ENCODE data around the gene SEZ6L2.
"Not testable (repeated sequence)": the region's sequence is repeated elsewhere in the genome, so short reads cannot be mapped to it uniquely, and the experiment has no call there.

Gene SEZ6L2

DNA sequence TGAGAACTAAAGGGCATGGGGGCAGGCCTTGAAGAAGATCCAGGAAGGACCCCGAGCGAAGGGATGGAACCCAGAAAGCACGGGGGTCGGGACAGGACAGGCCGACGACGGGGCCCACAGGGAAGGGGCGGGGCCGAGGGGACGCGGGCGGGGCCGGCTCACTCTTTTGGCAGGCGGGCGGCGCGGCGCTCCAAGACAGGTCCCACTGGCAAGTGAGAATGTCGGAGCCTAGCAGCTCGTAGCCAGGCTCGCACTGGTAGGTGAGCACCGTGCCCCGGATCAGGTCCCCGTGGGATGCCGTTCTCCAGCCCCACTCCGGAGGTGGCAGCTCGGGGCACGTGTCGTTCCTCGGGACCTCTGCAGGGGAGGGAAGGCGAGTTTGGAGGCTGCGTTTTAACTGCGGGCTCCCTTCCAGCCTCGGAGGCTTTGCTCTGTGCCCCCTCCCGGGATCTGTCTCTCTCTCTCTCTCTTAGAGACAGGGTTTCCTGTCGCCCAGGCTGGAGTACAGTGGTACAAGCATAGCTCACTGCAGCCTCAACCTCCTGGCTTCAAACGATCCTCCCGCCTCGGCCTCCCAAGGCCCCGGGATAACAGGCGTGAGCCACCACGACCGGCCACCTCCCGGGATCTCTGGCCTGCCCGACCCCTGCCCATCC lies 22.6 kb downstream of the SEZ6L2 start:
- no peak for DNase-seq (ENCODE audit: extremely low read depth, insufficient read length)
- H3K27me3 ChIP-seq (replicated peaks; ENCODE audit: control insufficient read depth, insufficient read depth, low read length): no peaks in the 10 kb centered on the region; the same call in none of the 2 replicates
- no peaks in the 10 kb centered on the region for H3K36me3 ChIP-seq (ENCODE audit: control insufficient read depth, insufficient read depth, low read length)
- H3K4me3 ChIP-seq (replicated peaks; ENCODE audit: low read depth, low read length): no peak overlapping the region
- TF ChIP-seq, protein P1, sequence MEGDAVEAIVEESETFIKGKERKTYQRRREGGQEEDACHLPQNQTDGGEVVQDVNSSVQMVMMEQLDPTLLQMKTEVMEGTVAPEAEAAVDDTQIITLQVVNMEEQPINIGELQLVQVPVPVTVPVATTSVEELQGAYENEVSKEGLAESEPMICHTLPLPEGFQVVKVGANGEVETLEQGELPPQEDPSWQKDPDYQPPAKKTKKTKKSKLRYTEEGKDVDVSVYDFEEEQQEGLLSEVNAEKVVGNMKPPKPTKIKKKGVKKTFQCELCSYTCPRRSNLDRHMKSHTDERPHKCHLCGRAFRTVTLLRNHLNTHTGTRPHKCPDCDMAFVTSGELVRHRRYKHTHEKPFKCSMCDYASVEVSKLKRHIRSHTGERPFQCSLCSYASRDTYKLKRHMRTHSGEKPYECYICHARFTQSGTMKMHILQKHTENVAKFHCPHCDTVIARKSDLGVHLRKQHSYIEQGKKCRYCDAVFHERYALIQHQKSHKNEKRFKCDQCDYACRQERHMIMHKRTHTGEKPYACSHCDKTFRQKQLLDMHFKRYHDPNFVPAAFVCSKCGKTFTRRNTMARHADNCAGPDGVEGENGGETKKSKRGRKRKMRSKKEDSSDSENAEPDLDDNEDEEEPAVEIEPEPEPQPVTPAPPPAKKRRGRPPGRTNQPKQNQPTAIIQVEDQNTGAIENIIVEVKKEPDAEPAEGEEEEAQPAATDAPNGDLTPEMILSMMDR (IDR thresholded peaks at IDR 0.05; ENCODE audit: insufficient read depth, low read length, poor library complexity, severe bottlenecking): no peak

DNA sequence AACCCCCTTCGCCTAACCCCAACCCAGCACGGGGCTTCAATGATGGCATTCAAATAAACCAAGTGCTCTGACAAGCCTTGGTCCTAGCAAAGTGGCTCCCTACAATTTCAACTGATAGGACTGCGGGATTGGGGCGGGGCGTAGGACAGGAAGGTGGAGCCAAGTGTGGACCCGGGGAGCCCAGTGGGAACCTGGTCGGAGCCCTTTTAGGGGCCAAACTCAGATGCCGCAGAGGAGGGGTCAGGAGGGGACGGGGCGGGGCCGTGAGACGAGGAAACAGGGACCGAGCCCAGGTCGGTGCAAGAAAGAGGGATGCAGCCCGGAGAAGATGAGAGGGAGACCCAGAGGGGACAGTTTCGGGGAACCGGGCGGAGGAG lies 23.1 kb downstream of the SEZ6L2 start:
- no peak overlapping the region for H3K4me3 ChIP-seq (replicated peaks; ENCODE audit: low read depth, low read length)
- no peaks in the 10 kb centered on the region for H3K36me3 ChIP-seq (ENCODE audit: control insufficient read depth, insufficient read depth, low read length)
- TF ChIP-seq, protein P1 (IDR thresholded peaks at IDR 0.05; ENCODE audit: insufficient read depth, low read length, poor library complexity, severe bottlenecking): no peak
- H3K27me3 ChIP-seq (replicated peaks; ENCODE audit: control insufficient read depth, insufficient read depth, low read length): no peaks in the 10 kb centered on the region; the same call in none of the 2 replicates
- DNase-seq (ENCODE audit: extremely low read depth, insufficient read length): no peak

DNA sequence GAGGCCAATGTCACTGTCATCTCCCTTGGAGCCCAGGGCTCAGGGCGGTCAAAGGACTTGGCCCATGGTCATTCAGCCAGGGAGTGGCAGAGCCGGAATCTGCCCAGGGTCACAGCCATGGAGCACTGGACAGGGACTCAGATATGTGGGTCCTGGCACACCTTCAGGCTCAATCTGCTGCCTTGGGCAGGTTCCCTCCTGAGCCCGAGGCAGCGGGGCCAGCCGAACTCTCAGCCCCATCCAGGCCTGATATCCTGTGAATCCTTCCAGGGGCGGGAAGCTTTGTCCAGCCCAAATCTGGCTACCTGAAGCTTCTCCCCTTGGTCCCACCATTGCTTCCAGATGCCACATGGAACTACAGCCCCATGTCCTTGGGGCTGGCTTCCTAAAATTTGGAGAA lies 24.1 kb downstream of the SEZ6L2 start:
- Histone ChIP-seq H3K27me3 (replicated peaks; ENCODE audit: control insufficient read depth, insufficient read depth, low read length) (no peaks in the 10 kb centered on the region; the same call in none of the 2 replicates), H3K4me3 (replicated peaks; ENCODE audit: low read depth, low read length) (no peak overlapping the region), H3K36me3 (ENCODE audit: control insufficient read depth, insufficient read depth, low read length) (no peaks in the 10 kb centered on the region)
- no peak for DNase-seq (ENCODE audit: extremely low read depth, insufficient read length)
- TF ChIP-seq, protein P1 (IDR thresholded peaks at IDR 0.05; ENCODE audit: insufficient read depth, low read length, poor library complexity, severe bottlenecking): no peak

DNA sequence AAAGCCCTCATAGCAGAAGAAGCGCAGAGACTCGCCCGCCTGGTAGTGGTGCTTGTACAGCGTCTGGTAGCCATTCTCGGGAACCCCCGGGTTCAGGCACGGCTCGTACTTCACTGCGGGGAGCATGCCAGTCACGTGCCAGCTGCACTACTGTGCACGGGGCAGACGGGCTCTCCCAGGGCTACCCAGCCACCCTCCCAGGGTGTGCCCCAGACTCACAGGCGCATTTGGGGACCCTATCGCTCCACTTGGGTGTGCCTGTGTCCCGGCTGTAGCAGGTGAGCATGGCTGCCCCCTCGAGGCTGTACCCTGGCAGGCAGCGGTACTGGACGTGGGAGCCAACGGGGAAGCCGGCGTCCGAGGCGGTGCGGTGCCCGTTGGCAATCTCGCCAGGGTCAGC lies 26.0 kb downstream of the SEZ6L2 start:
- H3K4me3 ChIP-seq (replicated peaks; ENCODE audit: low read depth, low read length): no peak overlapping the region
- DNase-seq (ENCODE audit: extremely low read depth, insufficient read length): no peak
- TF ChIP-seq, protein P1 (IDR thresholded peaks at IDR 0.05; ENCODE audit: insufficient read depth, low read length, poor library complexity, severe bottlenecking): no peak
- no peaks in the 10 kb centered on the region for H3K36me3 ChIP-seq (ENCODE audit: control insufficient read depth, insufficient read depth, low read length)
- no peaks in the 10 kb centered on the region; the same call in none of the 2 replicates for H3K27me3 ChIP-seq (replicated peaks; ENCODE audit: control insufficient read depth, insufficient read depth, low read length)

DNA sequence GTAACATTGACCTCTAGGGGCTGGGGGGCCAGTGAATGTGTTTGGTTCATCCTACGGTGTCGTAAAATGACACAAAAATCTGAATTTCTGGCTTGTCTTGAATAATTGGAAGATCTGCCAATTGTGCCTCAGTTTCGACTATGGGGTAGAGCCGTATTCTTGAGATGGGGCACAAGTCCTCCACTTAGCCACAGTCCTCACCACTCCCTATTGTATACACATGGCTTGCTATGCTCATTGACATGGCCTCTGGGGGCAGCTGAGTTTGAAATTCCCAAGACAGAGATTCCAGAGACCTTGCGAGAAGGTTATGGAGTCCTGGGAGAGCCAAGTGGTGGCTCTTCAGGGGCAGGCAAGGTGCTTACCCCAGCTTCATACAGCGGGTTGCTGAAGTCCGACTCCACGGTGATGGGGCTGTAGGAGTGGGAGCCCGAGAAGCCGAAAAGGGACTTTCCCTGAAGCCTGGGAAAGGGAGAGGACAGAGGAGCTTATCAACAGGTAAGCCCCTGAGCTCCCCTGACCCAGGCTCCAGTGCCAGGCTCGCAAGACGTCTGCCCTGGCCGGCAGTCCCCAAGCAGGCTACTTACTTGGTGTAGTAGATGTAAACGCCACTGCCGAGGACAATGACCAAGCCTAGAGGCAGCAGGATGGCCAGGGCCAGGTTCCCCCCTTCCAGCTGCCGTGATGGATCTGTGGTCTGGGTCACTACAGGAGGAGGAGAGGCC lies 27.4 kb downstream of the SEZ6L2 start:
- DNase-seq (ENCODE audit: extremely low read depth, insufficient read length): no peak
- Histone ChIP-seq H3K36me3 (ENCODE audit: control insufficient read depth, insufficient read depth, low read length) (no peaks in the 10 kb centered on the region), H3K4me3 (replicated peaks; ENCODE audit: low read depth, low read length) (no peak overlapping the region), H3K27me3 (replicated peaks; ENCODE audit: control insufficient read depth, insufficient read depth, low read length) (no peaks in the 10 kb centered on the region; the same call in none of the 2 replicates)
- TF ChIP-seq, protein P1 (IDR thresholded peaks at IDR 0.05; ENCODE audit: insufficient read depth, low read length, poor library complexity, severe bottlenecking): no peak

DNA sequence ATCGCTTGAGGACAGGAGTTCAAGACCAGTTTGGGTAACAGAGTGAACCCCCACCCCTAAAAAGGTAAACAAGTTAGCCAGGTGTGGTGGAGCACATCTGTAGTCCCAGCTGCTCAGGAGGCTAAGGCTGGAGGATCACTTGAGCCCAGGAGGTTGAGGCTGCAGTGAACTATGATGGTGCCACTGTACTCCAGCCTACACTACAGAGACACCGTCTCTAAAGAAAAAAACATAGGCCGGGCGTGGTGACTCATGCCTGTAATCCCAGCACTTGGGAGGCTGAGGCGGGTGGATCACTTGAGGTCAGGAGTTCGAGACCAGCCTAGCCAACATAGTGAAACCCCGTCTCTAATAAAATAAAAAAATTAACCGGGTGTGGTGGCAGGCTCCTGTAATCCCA lies 30.3 kb downstream of the SEZ6L2 start:
- not testable (repeated sequence) for DNase-seq (ENCODE audit: extremely low read depth, insufficient read length); H3K36me3 ChIP-seq (ENCODE audit: control insufficient read depth, insufficient read depth, low read length); H3K4me3 ChIP-seq (replicated peaks; ENCODE audit: low read depth, low read length); H3K27me3 ChIP-seq (replicated peaks; ENCODE audit: control insufficient read depth, insufficient read depth, low read length)

Measured in GM06990 (cell line).